Fibroblast of peridontal ligament (primary cell): ENCODE data around the gene MMAB.

Experiments used
- DNase-seq: peaks from one replicate; pipeline ENCODE4 v3.0.0-alpha.2; 2010; ENCODE audit errors: extremely low read depth

Gene MMAB

DNA sequence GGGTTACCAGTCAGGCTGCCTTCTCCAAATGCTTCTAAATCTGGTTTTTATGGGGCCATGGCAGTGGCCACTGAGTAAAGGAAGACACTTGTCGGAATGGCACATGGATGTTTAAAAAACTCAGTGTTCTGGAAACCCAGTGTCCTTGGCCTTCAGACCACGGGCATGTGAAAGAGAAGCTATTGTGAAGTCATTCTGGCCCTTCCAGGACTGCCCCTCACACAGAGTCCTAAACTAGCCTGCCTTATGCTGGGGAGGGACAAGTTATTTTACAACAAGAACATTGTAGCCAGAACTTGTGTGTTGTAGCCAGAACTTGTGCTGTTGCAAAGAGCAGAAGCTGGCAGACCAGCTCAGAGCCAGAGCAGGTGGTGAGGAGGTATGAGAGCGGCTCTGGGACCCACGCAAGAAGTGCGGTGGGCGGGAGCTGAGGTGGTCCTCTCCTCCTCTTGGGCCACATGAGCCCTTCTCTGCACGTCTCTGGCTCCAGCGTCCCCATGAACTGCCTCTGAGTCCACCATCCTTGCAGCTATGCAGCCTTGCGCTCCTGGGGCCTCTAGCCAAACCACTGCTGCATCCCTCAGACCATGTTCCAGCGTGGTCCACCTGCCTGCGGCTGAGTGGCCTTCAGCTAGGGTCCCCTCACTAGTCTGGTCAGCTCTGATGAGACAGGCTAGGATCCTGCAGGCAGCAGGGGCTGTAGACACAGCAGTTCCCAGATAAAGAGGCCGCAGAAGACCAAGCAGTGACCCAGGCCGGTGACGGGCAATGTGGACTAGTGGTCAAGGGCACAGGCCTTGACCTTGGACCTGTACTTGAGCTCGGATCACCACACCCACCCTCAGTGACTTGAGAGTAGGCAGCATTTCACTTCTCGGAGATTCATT lies 32.5 kb downstream of the MMAB start:
- DNase-seq: no peak

GRCh38 chr12:109539508-109539907 lies 33.8 kb downstream of the MMAB start:
- peak; percentile 32 for DNase-seq

- no peak for DNase-seq
These were observed 35.0 kb downstream of the MMAB start for GRCh38 chr12:109538191-109538863.

- no peak for DNase-seq
These were observed 36.2 kb downstream of the MMAB start for GRCh38 chr12:109537136-109537535.

DNA sequence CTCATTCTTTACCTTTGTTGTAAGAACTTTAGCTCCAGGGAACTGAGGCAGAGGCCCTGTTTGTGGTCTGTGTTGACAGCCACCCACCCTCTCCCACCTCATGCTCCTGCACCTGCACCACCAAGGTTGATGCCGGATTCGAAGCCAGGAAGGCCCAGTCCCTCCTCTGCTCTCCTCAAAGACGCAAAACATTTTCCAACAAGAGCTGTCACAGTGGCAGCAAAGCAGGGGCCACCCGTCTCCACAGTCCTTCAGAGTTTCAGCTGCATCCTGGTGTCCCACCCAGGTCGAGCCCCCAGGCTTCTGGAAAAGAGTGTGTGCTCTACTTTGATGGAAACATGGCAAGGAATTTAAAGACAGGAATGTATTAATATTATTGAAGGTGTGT lies 37.4 kb downstream of the MMAB start:
- no peak for DNase-seq

DNA sequence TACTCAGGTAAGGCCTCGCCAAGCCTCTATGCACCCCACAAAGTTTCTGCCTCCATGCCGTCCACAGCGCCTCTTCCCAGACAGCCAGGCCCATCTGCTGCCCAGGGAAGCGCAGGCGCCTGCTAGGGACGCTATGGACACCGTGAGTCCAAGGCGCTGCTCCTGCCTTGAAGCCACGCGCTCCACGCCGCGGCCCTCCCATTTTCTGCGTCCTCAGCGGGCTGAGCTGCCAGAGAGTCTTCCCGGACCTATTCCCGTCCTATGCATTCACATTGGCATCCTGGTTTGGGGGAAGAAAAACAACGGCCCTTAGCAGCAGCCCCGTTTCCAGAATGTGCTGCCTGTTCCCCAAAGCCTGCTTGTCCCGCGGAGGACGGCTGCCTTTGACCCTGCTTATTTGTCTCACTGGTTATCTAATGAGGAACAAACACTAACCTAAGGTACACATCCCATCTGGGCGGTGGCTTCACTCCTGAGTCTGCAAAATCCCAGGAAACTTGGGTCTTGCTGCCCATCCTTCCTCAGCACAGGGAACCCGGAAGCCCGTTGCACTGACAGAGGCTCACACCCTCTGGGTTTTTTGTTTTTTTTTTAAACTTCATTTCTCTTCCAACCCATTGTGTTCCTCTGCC lies 38.0 kb downstream of the MMAB start:
- no peak for DNase-seq

DNA sequence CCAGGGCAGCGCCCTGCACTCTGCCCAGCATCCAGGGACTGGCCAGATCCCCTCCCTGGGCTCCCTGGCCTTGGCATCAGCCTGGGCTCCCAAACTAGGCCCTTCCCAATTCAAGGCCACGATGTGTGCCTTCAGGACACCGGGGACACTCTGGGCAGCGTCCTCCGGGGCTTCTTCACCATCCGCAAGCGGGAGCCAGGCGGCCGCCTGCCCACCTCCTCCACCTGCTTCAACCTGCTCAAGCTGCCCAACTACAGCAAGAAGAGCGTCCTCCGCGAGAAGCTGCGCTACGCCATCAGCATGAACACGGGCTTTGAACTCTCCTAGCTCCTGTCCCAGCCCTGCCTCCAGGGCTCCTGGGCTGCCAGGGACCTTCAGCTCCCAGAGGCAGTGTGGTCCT lies 38.8 kb downstream of the MMAB start:
- no peak for DNase-seq

DNA sequence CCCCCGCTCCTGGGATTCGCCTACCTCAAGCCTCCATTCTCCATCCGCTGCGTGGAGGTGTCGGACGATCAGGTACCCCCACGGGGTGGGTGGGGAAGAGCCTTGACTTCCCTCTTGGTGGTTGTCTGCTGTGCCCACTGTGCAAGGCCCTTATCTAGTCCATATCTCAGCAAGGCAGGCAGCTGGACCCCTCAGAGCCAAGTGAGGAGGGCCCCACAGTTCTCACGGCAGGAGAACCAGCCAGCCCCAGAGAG lies 39.9 kb downstream of the MMAB start:
- DNase-seq: no peak

GRCh38 chr12:109532721-109533486 lies 40.4 kb downstream of the MMAB start:
- no peak for DNase-seq

DNA sequence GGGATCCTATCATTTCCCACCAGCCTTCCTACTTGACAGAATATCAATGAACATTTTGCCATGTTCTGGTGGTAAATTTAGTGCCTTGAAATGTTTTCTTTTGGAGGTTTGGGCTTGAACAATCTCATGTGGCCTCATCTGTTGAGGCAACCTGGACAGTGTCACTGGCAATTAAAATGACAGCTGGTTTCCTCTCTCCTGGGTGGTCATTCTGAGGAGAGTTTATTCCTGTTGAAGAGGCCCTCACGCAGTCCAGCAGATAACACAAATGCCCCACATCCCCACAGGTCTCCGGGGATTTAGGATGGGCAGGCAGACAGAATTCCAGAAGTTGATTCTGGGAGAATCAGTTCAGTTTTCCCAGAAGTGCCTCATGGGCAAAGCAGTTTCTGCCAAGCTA lies 41.9 kb downstream of the MMAB start:
- no peak for DNase-seq

GRCh38 chr12:109529691-109530640 lies 43.3 kb downstream of the MMAB start:
- DNase-seq: no peak

DNA sequence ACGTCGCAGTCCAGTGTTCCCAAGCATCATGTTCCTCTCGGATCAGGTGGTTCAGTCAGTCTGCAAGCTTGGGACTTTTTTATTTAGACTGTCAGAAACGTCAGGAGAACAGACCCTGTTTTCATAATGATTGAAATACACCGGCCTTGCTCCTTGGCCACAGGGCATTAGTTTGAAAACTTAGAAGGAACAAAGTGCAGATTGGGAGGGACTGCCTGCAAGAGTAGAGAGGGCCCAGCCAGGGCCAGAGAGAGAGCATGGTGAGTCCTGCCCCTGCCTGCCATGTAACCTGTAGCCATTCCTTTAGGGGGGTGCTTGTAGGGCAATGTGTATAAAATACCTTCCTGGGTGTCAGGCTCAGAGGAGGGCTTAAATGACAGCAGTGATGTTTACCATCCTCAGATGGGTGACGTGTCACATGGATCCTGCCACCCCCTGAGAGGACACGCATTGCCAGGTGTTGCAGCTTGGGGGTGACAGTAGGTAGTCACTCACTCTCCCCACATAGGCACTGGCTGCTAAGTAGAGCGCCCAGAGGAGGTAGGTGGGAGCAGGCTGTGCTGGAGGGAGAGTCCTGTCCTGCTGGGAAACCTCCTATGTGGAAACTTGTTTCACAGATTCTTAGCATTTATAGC lies 45.7 kb downstream of the MMAB start:
- no peak for DNase-seq

DNA sequence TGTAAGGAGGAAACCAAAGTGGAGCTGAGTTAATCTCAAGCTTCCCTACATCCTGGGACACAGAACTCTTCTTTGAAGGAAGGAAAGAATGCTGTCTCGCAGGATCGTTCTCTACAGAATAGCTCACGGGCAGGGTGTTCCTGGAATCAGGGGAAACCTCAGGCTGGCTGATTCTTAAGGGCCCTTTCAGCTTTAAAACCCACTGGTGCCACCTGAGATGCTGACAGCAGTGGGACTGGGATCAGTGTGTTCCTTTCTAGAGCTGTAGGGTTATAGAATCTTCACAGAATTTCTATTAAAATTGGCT lies 48.1 kb downstream of the MMAB start:
- no peak for DNase-seq

GRCh38 chr12:109524466-109525278 lies 48.6 kb downstream of the MMAB start:
- no peak for DNase-seq

- no peak for DNase-seq
These were observed 49.8 kb downstream of the MMAB start for GRCh38 chr12:109523504-109523903.

DNA sequence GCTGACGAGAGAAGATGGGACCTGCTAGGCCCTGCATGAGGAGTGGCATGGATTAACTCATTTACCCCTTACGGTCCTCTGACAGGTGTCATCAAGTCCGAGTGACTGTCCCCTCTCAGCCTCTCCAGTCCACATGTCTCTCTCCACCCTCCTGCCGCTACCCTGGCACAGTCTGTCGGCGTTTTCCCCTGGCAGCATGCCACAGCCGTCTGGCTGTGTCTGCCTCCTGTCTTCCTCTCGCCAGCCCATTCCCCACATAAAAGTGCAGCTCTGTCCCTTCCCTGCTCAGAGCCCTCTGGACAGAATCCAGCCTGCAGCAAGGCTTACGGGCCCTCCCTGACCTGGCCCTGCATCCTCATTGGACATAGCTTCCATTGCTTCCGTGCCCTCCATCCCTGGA lies 50.2 kb downstream of the MMAB start:
- no peak for DNase-seq

GRCh38 chr12:109521831-109522230 lies 51.5 kb downstream of the MMAB start:
- DNase-seq: no peak

GRCh38 chr12:109519787-109520186 lies 53.5 kb downstream of the MMAB start:
- no peak for DNase-seq

DNA sequence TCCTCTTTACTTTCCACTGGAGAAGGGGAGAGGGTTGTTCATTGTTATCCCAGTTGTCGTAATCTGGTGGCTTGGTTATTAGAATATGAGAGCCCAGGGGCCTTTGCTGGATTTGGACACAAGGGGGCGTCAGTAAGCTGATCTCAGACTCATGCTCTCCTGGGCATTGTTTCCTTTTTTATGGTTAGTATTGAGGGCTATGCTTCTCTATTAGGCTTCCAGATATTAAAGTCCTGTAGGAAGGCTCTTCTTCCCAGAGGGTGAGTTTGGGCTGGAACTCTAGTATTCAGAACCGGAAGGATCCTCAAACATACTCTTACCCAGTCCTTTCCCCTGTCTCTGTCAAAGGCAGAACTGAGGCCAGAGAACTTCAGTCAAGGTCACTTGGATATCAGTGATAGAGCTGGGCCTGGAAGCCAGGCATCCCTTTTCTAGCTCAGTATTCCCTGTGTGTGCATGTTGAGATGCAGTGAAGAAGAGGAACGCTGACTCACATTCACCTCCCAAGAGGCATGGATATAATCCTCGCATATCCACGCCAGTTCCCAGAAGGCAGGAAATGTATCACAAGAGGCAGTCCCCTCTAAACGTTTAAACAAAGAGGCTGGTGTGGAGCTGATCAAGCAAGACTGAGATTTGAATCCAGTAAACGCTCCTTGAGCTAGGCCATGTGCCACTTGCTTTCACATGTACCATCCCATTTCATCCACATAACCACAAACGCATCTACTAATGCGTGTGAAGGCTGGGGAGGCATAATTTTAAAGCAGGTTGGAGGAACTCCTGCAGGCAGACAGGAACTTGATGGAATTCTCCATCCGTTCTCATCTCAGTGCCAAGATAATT lies 54.3 kb downstream of the MMAB start:
- peak; percentile 84 for DNase-seq
